Body of pancreas (tissue), 4 donors: ENCODE measurements around the gene VTI1B. TPM values are rescaled to one million over a fixed set of nuclear protein-coding genes. Genes with fewer than 3 reads are reported as not detected.
"Not testable (repeated sequence)": the region's sequence is repeated elsewhere in the genome, so short reads cannot be mapped to it uniquely, and the experiment has no call there.

Source experiments
- ATAC-seq: fragments of 150-250 bp; one replicate; pipeline ENCODE4 v1.9.1; 2016
- DNase-seq, 4 donors: peaks; one replicate each; pipeline ENCODE4 v3.0.0-alpha.2; 2019
- H3K27ac ChIP-seq, 4 donors: fragments of 200-600 bp; sonication (generic); 1 replicate in 3 of 4; 2 replicates in 1 of 4; pipeline versions ENCODE4 v1.5.1 to v1.6.1; 2016 to 2019; ENCODE audit warnings: mild to moderate bottlenecking in 1 of 4, mixed read lengths in 1 of 4, moderate library complexity in 1 of 4
- H3K27me3 ChIP-seq, 2 donors: fragments of 200-600 bp; sonication (generic); one replicate each; pipeline ENCODE4 v1.6.0; 2016; ENCODE audit warnings: mild to moderate bottlenecking in 1 of 2
- H3K36me3 ChIP-seq, 2 donors: fragments of 200-600 bp; sonication (generic); replicated peaks in 1 of 2; 2 replicates each; pipeline ENCODE4 v1.5.1; 2016; ENCODE audit warnings: low read depth in 2 of 2; ENCODE audit not compliant: insufficient read depth in 1 of 2
- H3K4me1 ChIP-seq: fragments of 200-600 bp; sonication (generic); one replicate; pipeline ENCODE4 v1.6.0; 2016
- H3K4me3 ChIP-seq, 2 donors: fragments of 200-600 bp; sonication (generic); 1 replicate in 1 of 2; 2 replicates in 1 of 2; pipeline ENCODE4 v1.5.1; 2016 to 2019
- H3K9me3 ChIP-seq, 3 donors: fragments of 200-600 bp; sonication (generic); 1 replicate in 2 of 3; 2 replicates in 1 of 3; pipeline ENCODE4 v1.5.1; 2016
- CTCF ChIP-seq, 7 experiments: fragments of 450-650 bp in 4 of 7; fragments of 200-600 bp in 3 of 7; sonication (generic) in 3 of 7; IDR thresholded peaks; one replicate each; pipeline ENCODE4 v1.5.1; 2016 to 2019; ENCODE audit warnings: antibody characterized with exemption in 7 of 7
- POLR2A ChIP-seq, 3 donors: fragments of 450-650 bp; IDR thresholded peaks; one replicate each; pipeline ENCODE4 v1.6.1; 2016; ENCODE audit warnings: antibody characterized with exemption in 3 of 3, mild to moderate bottlenecking in 2 of 3
- WGBS, 2 donors: methylation state at CpG; one replicate each; pipeline ENCODE4 v1.1.5; 2017; 5-methylcytosine and 5-hydroxymethylcytosine counted together
- intact Hi-C: fragments of 100-400 bp; cut with DNase I; formaldehyde crosslinking; loops from one replicate; pipeline ENCODE4 v1.15.1; 2023
- total RNA-seq, 2 donors: library from RNA; depleted of rRNA; stranded (reverse); fragments of >200 nt; gene quantifications; one replicate each; pipeline ENCODE4 v1.1.0, GENCODE V29; 2016

The VTI1B gene
- total RNA-seq, 2 donors from 2014 or later = 24.4 to 41.2 TPM

GRCh38 chr14:67633451-67634147 is 40.8 kb downstream of the VTI1B start:
- no peaks in the 10 kb centered on the region for H3K27me3 ChIP-seq
- no peaks in the 10 kb centered on the region for H3K36me3 ChIP-seq
- TF ChIP-seq POLR2A (IDR thresholded peaks at IDR 0.05) (no peak), CTCF (IDR thresholded peaks at IDR 0.05) (no peak)
- ATAC-seq (no peak), DNase-seq (no peak)
- H3K27ac ChIP-seq = no peak overlapping the region
- H3K4me3 ChIP-seq = no peak overlapping the region
- H3K9me3 ChIP-seq = no peaks in the 10 kb centered on the region
- no peaks in the 10 kb centered on the region for H3K4me1 ChIP-seq
- 84 to 85% methylated on average over 5 of the region's 5 CpGs for WGBS, 2 donors
- intact Hi-C loops = no loop called here

GRCh38 chr14:67630938-67631337 is 43.5 kb downstream of the VTI1B start:
- 75 to 90% methylated on average over 5 of the region's 5 CpGs for whole genome bisulfite sequencing, 2 donors
- no peaks in the 10 kb centered on the region for H3K4me1 ChIP-seq
- no peaks in the 10 kb centered on the region for H3K27me3 ChIP-seq
- intact Hi-C loops = no loop called here
- H3K36me3 ChIP-seq = no peaks in the 10 kb centered on the region
- no peak for TF ChIP-seq POLR2A (IDR thresholded peaks at IDR 0.05)
- TF ChIP-seq CTCF (IDR thresholded peaks at IDR 0.05) = no peak
- H3K27ac ChIP-seq = no peak overlapping the region
- DNase-seq (no peak), ATAC-seq (no peak)
- H3K4me3 ChIP-seq = no peak overlapping the region
- no peaks in the 10 kb centered on the region for H3K9me3 ChIP-seq

- WGBS, 2 donors = 82 to 84% methylated on average over 4 of the region's 4 CpGs
- no peak overlapping the region for H3K27ac ChIP-seq
- H3K4me3 ChIP-seq = no peak overlapping the region
- intact Hi-C loops = no loop called here
- no peaks in the 10 kb centered on the region for H3K9me3 ChIP-seq
- H3K36me3 ChIP-seq = no peaks in the 10 kb centered on the region
- H3K4me1 ChIP-seq = no peaks in the 10 kb centered on the region
- no peak for ATAC-seq
- DNase-seq = no peak
- TF ChIP-seq CTCF (IDR thresholded peaks at IDR 0.05) (no peak), POLR2A (IDR thresholded peaks at IDR 0.05) (no peak)
- no peaks in the 10 kb centered on the region for H3K27me3 ChIP-seq
These were observed 44.2 kb downstream of the VTI1B start for GRCh38 chr14:67630186-67630585.

- no peak for ATAC-seq
- H3K4me3 ChIP-seq = no peak overlapping the region
- TF ChIP-seq CTCF (IDR thresholded peaks at IDR 0.05) = no peak
- TF ChIP-seq POLR2A (IDR thresholded peaks at IDR 0.05) = no peak
- no peaks in the 10 kb centered on the region for H3K36me3 ChIP-seq
- DNase-seq = no peak
- intact Hi-C loops = no loop called here
- H3K9me3 ChIP-seq = no peaks in the 10 kb centered on the region
- H3K27me3 ChIP-seq = no peaks in the 10 kb centered on the region
- H3K4me1 ChIP-seq = no peaks in the 10 kb centered on the region
- H3K27ac ChIP-seq = no peak overlapping the region
These were observed 46.9 kb downstream of the VTI1B start for GRCh38 chr14:67627519-67627918.

GRCh38 chr14:67626131-67626530 is 48.3 kb downstream of the VTI1B start:
- intact Hi-C loops = not testable (repeated sequence)

More at GRCh38 chr14:67626131-67626530, 48.3 kb downstream of the VTI1B start:
- not testable (repeated sequence) for H3K9me3 ChIP-seq, H3K27me3 ChIP-seq, ATAC-seq, H3K36me3 ChIP-seq, H3K4me1 ChIP-seq, H3K4me3 ChIP-seq, DNase-seq, H3K27ac ChIP-seq
- 81 to 95% methylated on average over 1 of the region's 1 CpG for WGBS, 2 donors
